Mucosa of stomach (tissue), 1 donor: ENCODE data around the gene TMEM94.

Experiments used
- H3K27me3 ChIP-seq: one replicate; pipeline ENCODE4 v1.7.0; 2013; ENCODE audit warnings: mild to moderate bottlenecking, low read length; ENCODE audit not compliant: control insufficient read depth, insufficient read depth
- H3K36me3 ChIP-seq: one replicate; pipeline ENCODE4 v1.7.0; 2013; ENCODE audit warnings: low read length; ENCODE audit not compliant: control insufficient read depth, insufficient read depth
- H3K4me1 ChIP-seq: one replicate; pipeline ENCODE4 v1.7.0; 2013; ENCODE audit warnings: mild to moderate bottlenecking, low read length; ENCODE audit not compliant: control insufficient read depth, insufficient read depth
- H3K4me3 ChIP-seq: one replicate; pipeline ENCODE4 v1.7.0; 2013; ENCODE audit warnings: low read length
- H3K9ac ChIP-seq: one replicate; pipeline ENCODE4 v1.7.0; 2013; ENCODE audit warnings: mild to moderate bottlenecking, low read length, moderate library complexity
- H3K9me3 ChIP-seq: one replicate; pipeline ENCODE4 v1.7.0; 2013; ENCODE audit warnings: mild to moderate bottlenecking, low read length, moderate library complexity; ENCODE audit not compliant: control insufficient read depth
- donor health status: Pancreatic carcinoma.

The TMEM94 gene

GRCh38 chr17:75493476-75494129, 37.2 kb downstream of the TMEM94 start:
- no peaks in the 10 kb centered on the region for H3K27me3 ChIP-seq
- no peak overlapping the region for H3K4me3 ChIP-seq
- H3K9ac ChIP-seq, result no peak overlapping the region
- H3K9me3 ChIP-seq, result no peaks in the 10 kb centered on the region
- peaks cover 12% of the 10 kb centered on the region for H3K4me1 ChIP-seq
- peaks cover 28% of the 10 kb centered on the region for H3K36me3 ChIP-seq

- Histone ChIP-seq H3K27me3 (no peaks in the 10 kb centered on the region), H3K36me3 (peaks cover 28% of the 10 kb centered on the region), H3K9me3 (no peaks in the 10 kb centered on the region), H3K4me1 (peaks cover 12% of the 10 kb centered on the region), H3K4me3 (no peak overlapping the region), H3K9ac (no peak overlapping the region)
Observed at GRCh38 chr17:75494326-75494877, 38.0 kb downstream of the TMEM94 start.

- H3K9me3 ChIP-seq, result no peaks in the 10 kb centered on the region
- no peaks in the 10 kb centered on the region for H3K27me3 ChIP-seq
- H3K9ac ChIP-seq, result no peak overlapping the region
- H3K4me3 ChIP-seq, result no peak overlapping the region
- peaks cover 28% of the 10 kb centered on the region for H3K36me3 ChIP-seq
- peaks cover under 1% of the 10 kb centered on the region for H3K4me1 ChIP-seq
Observed at GRCh38 chr17:75496005-75496404, 39.6 kb downstream of the TMEM94 start.

- Histone ChIP-seq H3K36me3 (peaks cover 19% of the 10 kb centered on the region), H3K27me3 (no peaks in the 10 kb centered on the region), H3K9ac (no peak overlapping the region), H3K4me1 (no peaks in the 10 kb centered on the region), H3K4me3 (no peak overlapping the region), H3K9me3 (no peaks in the 10 kb centered on the region)
Observed at GRCh38 chr17:75498039-75498725, 41.7 kb downstream of the TMEM94 start.

- no peaks in the 10 kb centered on the region for H3K4me1 ChIP-seq
- H3K36me3 ChIP-seq, result peaks cover 13% of the 10 kb centered on the region
- H3K27me3 ChIP-seq, result no peaks in the 10 kb centered on the region
- no peak overlapping the region for H3K4me3 ChIP-seq
- H3K9me3 ChIP-seq, result no peaks in the 10 kb centered on the region
- no peak overlapping the region for H3K9ac ChIP-seq
Observed at GRCh38 chr17:75498726-75499213, 42.3 kb downstream of the TMEM94 start.

GRCh38 chr17:75499313-75500022, 43.0 kb downstream of the TMEM94 start:
- H3K4me1 ChIP-seq, result peaks cover 5% of the 10 kb centered on the region
- no peak overlapping the region for H3K4me3 ChIP-seq
- no peaks in the 10 kb centered on the region for H3K9me3 ChIP-seq
- H3K27me3 ChIP-seq, result no peaks in the 10 kb centered on the region
- H3K9ac ChIP-seq, result no peak overlapping the region
- peaks cover 12% of the 10 kb centered on the region for H3K36me3 ChIP-seq

GRCh38 chr17:75500419-75501216, 44.2 kb downstream of the TMEM94 start:
- peaks cover 6% of the 10 kb centered on the region for H3K4me1 ChIP-seq
- no peak overlapping the region for H3K4me3 ChIP-seq
- peaks cover 12% of the 10 kb centered on the region for H3K36me3 ChIP-seq
- H3K9ac ChIP-seq, result no peak overlapping the region
- H3K9me3 ChIP-seq, result no peaks in the 10 kb centered on the region
- no peaks in the 10 kb centered on the region for H3K27me3 ChIP-seq

GRCh38 chr17:75501378-75502071, 45.1 kb downstream of the TMEM94 start:
- Histone ChIP-seq H3K4me1 (peaks cover 6% of the 10 kb centered on the region), H3K9ac (no peak overlapping the region), H3K4me3 (no peak overlapping the region), H3K36me3 (peaks cover 6% of the 10 kb centered on the region), H3K27me3 (no peaks in the 10 kb centered on the region), H3K9me3 (no peaks in the 10 kb centered on the region)

GRCh38 chr17:75502072-75502720, 45.8 kb downstream of the TMEM94 start:
- H3K9me3 ChIP-seq, result no peaks in the 10 kb centered on the region
- H3K36me3 ChIP-seq, result peaks cover 5% of the 10 kb centered on the region
- H3K4me3 ChIP-seq, result no peak overlapping the region
- H3K27me3 ChIP-seq, result no peaks in the 10 kb centered on the region
- no peak overlapping the region for H3K9ac ChIP-seq
- peaks cover 6% of the 10 kb centered on the region for H3K4me1 ChIP-seq

GRCh38 chr17:75502721-75503329, 46.4 kb downstream of the TMEM94 start:
- Histone ChIP-seq H3K27me3 (no peaks in the 10 kb centered on the region), H3K36me3 (peaks cover 4% of the 10 kb centered on the region), H3K4me3 (no peak overlapping the region), H3K9me3 (no peaks in the 10 kb centered on the region), H3K9ac (no peak overlapping the region), H3K4me1 (peaks cover 6% of the 10 kb centered on the region)
